H9 (cell line): ENCODE results near the gene ZFAND3. TPM values are rescaled to one million over a fixed set of nuclear protein-coding genes. Genes with fewer than 3 reads are reported as not detected.

ENCODE experiments used
- DNase-seq: peaks from one replicate; pipeline ENCODE4 v3.0.0-alpha.2; 2017
- H2AFZ ChIP-seq: one replicate; pipeline ENCODE4 v1.6.1; 2013; ENCODE audit warnings: mild to moderate bottlenecking, low read length, control low read depth, moderate library complexity
- H2AK5ac ChIP-seq: 2 replicates; pipeline ENCODE4 v1.6.1; 2013; ENCODE audit warnings: low read length, control low read depth, mixed read lengths; ENCODE audit not compliant: insufficient read length
- H2BK120ac ChIP-seq: one replicate; pipeline ENCODE4 v1.6.1; 2013; ENCODE audit warnings: low read depth, mild to moderate bottlenecking, low read length, control low read depth, inconsistent platforms; ENCODE audit not compliant: poor library complexity, severe bottlenecking
- H2BK12ac ChIP-seq: 2 replicates; pipeline ENCODE4 v1.6.1; 2013; ENCODE audit warnings: low read length, control low read depth, mixed read lengths, low read depth; ENCODE audit not compliant: insufficient read length
- H2BK15ac ChIP-seq: 2 replicates; pipeline ENCODE4 v1.6.1; 2013; ENCODE audit warnings: low read depth, low read length, control low read depth
- H2BK20ac ChIP-seq: one replicate; pipeline ENCODE4 v1.6.1; 2013; ENCODE audit warnings: low read depth, mild to moderate bottlenecking, low read length, control low read depth, inconsistent platforms; ENCODE audit not compliant: poor library complexity, severe bottlenecking
- H2BK5ac ChIP-seq: 2 replicates; pipeline ENCODE4 v1.6.1; 2013; ENCODE audit warnings: low read length, control low read depth, mixed read lengths; ENCODE audit not compliant: insufficient read length
- H3K14ac ChIP-seq: 2 replicates; pipeline ENCODE4 v1.6.1; 2013; ENCODE audit warnings: low read length, control low read depth; ENCODE audit not compliant: insufficient read depth
- H3K18ac ChIP-seq: 2 replicates; pipeline ENCODE4 v1.6.1; 2013; ENCODE audit warnings: low read depth, mild to moderate bottlenecking, mixed read lengths, low read length, control low read depth; ENCODE audit not compliant: insufficient read length
- H3K23ac ChIP-seq: 2 replicates; pipeline ENCODE4 v1.6.1; 2013; ENCODE audit warnings: low read length, control low read depth, mixed read lengths, low read depth; ENCODE audit not compliant: insufficient read length
- H3K23me2 ChIP-seq: 2 replicates; pipeline ENCODE4 v1.6.1; 2013; ENCODE audit warnings: low read depth, mild to moderate bottlenecking, mixed read lengths, low read length, control low read depth; ENCODE audit not compliant: insufficient read length, poor library complexity, severe bottlenecking
- H3K27ac ChIP-seq: 2 replicates; pipeline ENCODE4 v1.5.1; 2013; ENCODE audit warnings: low read length, control low read depth, mixed read lengths, low read depth; ENCODE audit not compliant: insufficient read length
- H3K27me3 ChIP-seq: 2 replicates; pipeline ENCODE4 v1.6.1; 2013; ENCODE audit warnings: low read length, control low read depth, inconsistent platforms; ENCODE audit not compliant: insufficient read depth
- H3K4ac ChIP-seq: 2 replicates; pipeline ENCODE4 v1.6.1; 2013; ENCODE audit warnings: low read depth, mild to moderate bottlenecking, control low read depth, inconsistent platforms, low read length, moderate library complexity
- H3K4me1 ChIP-seq: 2 replicates; pipeline ENCODE4 v1.6.1; 2013; ENCODE audit warnings: low read length, control low read depth, inconsistent platforms; ENCODE audit not compliant: insufficient read depth
- H3K4me2 ChIP-seq: 2 replicates; pipeline ENCODE4 v1.6.1; 2013; ENCODE audit warnings: low read length, control low read depth, mixed read lengths; ENCODE audit not compliant: insufficient read length, insufficient read depth
- H3K56ac ChIP-seq: 2 replicates; pipeline ENCODE4 v1.6.1; 2013; ENCODE audit warnings: low read depth, mild to moderate bottlenecking, mixed read lengths, low read length, control low read depth; ENCODE audit not compliant: insufficient read length
- H3K79me1 ChIP-seq: 2 replicates; pipeline ENCODE4 v1.6.1; 2013; ENCODE audit warnings: low read depth, mild to moderate bottlenecking, moderate library complexity, low read length, control low read depth, inconsistent platforms; ENCODE audit not compliant: insufficient read depth, poor library complexity, severe bottlenecking
- H3K79me2 ChIP-seq: 2 replicates; pipeline ENCODE4 v1.6.1; 2013; ENCODE audit warnings: low read length, control low read depth, inconsistent platforms; ENCODE audit not compliant: insufficient read depth
- H3K9ac ChIP-seq: 2 replicates; pipeline ENCODE4 v1.6.1; 2013; ENCODE audit warnings: low read length, control low read depth, mixed read lengths; ENCODE audit not compliant: insufficient read length; ENCODE audit errors: extremely low read depth
- H3K9me3 ChIP-seq: one replicate; pipeline ENCODE4 v1.6.1; 2013; ENCODE audit warnings: low read depth, low read length, inconsistent platforms; ENCODE audit not compliant: control insufficient read depth
- H3T11ph ChIP-seq: one replicate; pipeline ENCODE4 v1.6.1; 2013; ENCODE audit warnings: mild to moderate bottlenecking, low read length, control low read depth, inconsistent platforms
- H4K20me1 ChIP-seq: one replicate; pipeline ENCODE4 v1.6.1; 2013; ENCODE audit not compliant: control insufficient read depth, insufficient read length, insufficient read depth
- H4K5ac ChIP-seq: 2 replicates; pipeline ENCODE4 v1.6.1; 2013; ENCODE audit warnings: low read depth, mild to moderate bottlenecking, mixed read lengths, low read length, control low read depth; ENCODE audit not compliant: insufficient read length
- H4K8ac ChIP-seq: replicated peaks from 2 replicates; pipeline ENCODE4 v1.6.1; 2013; ENCODE audit warnings: low read length, control low read depth, mixed read lengths, low read depth; ENCODE audit not compliant: insufficient read length
- H4K91ac ChIP-seq: 2 replicates; pipeline ENCODE4 v1.6.1; 2013; ENCODE audit warnings: low read depth, mild to moderate bottlenecking, moderate library complexity, mixed read lengths, low read length, control low read depth; ENCODE audit not compliant: insufficient read length
- H3K27ac Mint-ChIP-seq, 3 experiments: 2 replicates in 2 of 3; 3 replicates in 1 of 3; pipeline ENCODE4 v1.8.0; 2020 to 2021; ENCODE audit warnings: mixed read lengths in 3 of 3, mild to moderate bottlenecking in 1 of 3, moderate library complexity in 1 of 3
- H3K27me3 Mint-ChIP-seq: 2 replicates; pipeline ENCODE4 v1.8.0; 2021; ENCODE audit warnings: low read depth, mild to moderate bottlenecking, moderate library complexity, mixed read lengths
- H3K36me3 Mint-ChIP-seq, 3 experiments: 2 replicates in 2 of 3; 3 replicates in 1 of 3; pipeline ENCODE4 v1.8.0; 2020 to 2021; ENCODE audit warnings: low read depth in 3 of 3, mixed read lengths in 3 of 3; ENCODE audit not compliant: insufficient read depth in 1 of 3
- H3K4me1 Mint-ChIP-seq, 2 experiments: 2 replicates each; pipeline ENCODE4 v1.8.0; 2020; ENCODE audit warnings: mixed read lengths in 2 of 2
- H3K4me3 Mint-ChIP-seq, 2 experiments: 2 replicates in 1 of 2; 3 replicates in 1 of 2; pipeline ENCODE4 v1.8.0; 2020 to 2021; ENCODE audit warnings: mild to moderate bottlenecking in 2 of 2, mixed read lengths in 2 of 2, moderate library complexity in 1 of 2
- H3K9me3 Mint-ChIP-seq, 2 experiments: 2 replicates in 1 of 2; 3 replicates in 1 of 2; pipeline ENCODE4 v1.8.0; 2020; ENCODE audit warnings: mild to moderate bottlenecking in 2 of 2, mixed read lengths in 2 of 2, moderate library complexity in 1 of 2
- CTCF ChIP-seq: fragments of 200-600 bp; sonication (generic); conservative IDR thresholded peaks from 3 replicates; pipeline ENCODE4 v1.8.0; 2021; ENCODE audit warnings: antibody characterized with exemption, mild to moderate bottlenecking
- WGBS: extraction: QIAGEN DNeasy Blood & Tissue Kit; methylation state at CpG from one replicate; pipeline ENCODE4 v1.1.7; 2013; ENCODE audit warnings: missing lambda C conversion rate, low lambda C conversion rate, mixed read lengths; ENCODE audit not compliant: insufficient read length; ENCODE audit errors: extremely low coverage; 5-methylcytosine and 5-hydroxymethylcytosine counted together
- total RNA-seq: library from RNA; stranded (reverse); gene quantifications from 2 replicates; pipeline ENCODE4 v1.2.1, GENCODE V29; 2021

The ZFAND3 gene
- total RNA-seq, 1 experiment from 2014 or later = 57.7 TPM

GRCh38 chr6:38151580-38152500 is 332.3 kb downstream of the ZFAND3 start:
- Histone ChIP-seq H3K18ac (no peak overlapping the region), H3K14ac (no peak overlapping the region; the same call in 1 of the 2 replicates), H2AK5ac (no peak overlapping the region), H3K79me2 (no peaks in the 10 kb centered on the region), H2BK5ac (no peak overlapping the region), H2BK20ac (no peak overlapping the region), H3K79me1 (no peaks in the 10 kb centered on the region), H3K27me3 (no peaks in the 10 kb centered on the region), H3K4ac (no peak overlapping the region), H2BK15ac (no peak overlapping the region), H4K91ac (no peak overlapping the region), H3T11ph (no peak overlapping the region), H3K23ac (no peak overlapping the region), H3K23me2 (no peaks in the 10 kb centered on the region), H2BK12ac (no peak overlapping the region), H3K9me3 (no peaks in the 10 kb centered on the region), H3K9ac (no peak overlapping the region), H4K8ac (no peak overlapping the region), H2AFZ (no peak overlapping the region), H3K56ac (no peak overlapping the region), H4K5ac (no peak overlapping the region), H4K20me1 (no peaks in the 10 kb centered on the region), H3K4me2 (no peak overlapping the region), H2BK120ac (no peak overlapping the region), H3K4me1 (no peaks in the 10 kb centered on the region), H3K27ac (no peak overlapping the region)
- no peak overlapping the region for H3K27ac Mint-ChIP-seq
- H3K4me1 Mint-ChIP-seq = peaks cover 20 to 39% of the 10 kb centered on the region in 2 experiments
- no peaks in the 10 kb centered on the region for H3K9me3 Mint-ChIP-seq
- DNase-seq = peak; percentile 4
- no peak for TF ChIP-seq CTCF
- H3K4me3 Mint-ChIP-seq = no peak overlapping the region
- peaks cover 0 to 7% (median 0%) of the 10 kb centered on the region in 3 experiments; a peak in 2 of 7 replicates for H3K36me3 Mint-ChIP-seq
- WGBS = no CpG with 5 or more reads among the region's 22 CpGs
- H3K27me3 Mint-ChIP-seq = no peaks in the 10 kb centered on the region
